GM21717 (cell line): Measurements from ENCODE around the gene GRIK3.

Source experiments
- ATAC-seq: cut with Tn5 transposase; IDR thresholded peaks from one replicate; pipeline ENCODE4 v1.9.1; 2021; ENCODE audit warnings: mild to moderate bottlenecking, moderate library complexity; ENCODE audit not compliant: unreplicated experiment

GRIK3 gene

DNA sequence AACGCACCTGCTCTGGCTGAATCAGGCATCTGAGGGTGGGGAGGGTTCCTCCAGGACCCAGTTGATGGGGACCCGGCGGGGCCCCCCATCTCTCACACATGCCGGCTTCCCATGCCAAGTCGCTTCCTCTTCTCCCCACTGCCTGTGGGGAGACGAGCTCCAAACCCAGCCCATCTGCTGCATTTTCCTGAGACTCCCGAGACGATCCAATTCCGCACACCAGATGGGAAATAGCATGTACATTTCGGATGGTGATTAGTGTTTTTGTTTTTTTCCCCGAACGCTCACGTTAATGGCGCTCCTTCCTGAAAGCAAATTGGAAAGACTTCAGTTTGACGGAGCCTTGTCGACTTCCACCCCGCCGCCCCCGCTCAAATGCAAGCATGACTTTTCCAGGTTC is 13.2 kb upstream of the GRIK3 start:
- no peak for ATAC-seq

- no peak for ATAC-seq
Measured at GRCh38 chr1:37043101-37043500, 8.8 kb upstream of the GRIK3 start.

- ATAC-seq, result no peak
Measured at GRCh38 chr1:37042506-37042905, 8.2 kb upstream of the GRIK3 start.

GRCh38 chr1:37041483-37041882 is 7.2 kb upstream of the GRIK3 start:
- ATAC-seq, result no peak

DNA sequence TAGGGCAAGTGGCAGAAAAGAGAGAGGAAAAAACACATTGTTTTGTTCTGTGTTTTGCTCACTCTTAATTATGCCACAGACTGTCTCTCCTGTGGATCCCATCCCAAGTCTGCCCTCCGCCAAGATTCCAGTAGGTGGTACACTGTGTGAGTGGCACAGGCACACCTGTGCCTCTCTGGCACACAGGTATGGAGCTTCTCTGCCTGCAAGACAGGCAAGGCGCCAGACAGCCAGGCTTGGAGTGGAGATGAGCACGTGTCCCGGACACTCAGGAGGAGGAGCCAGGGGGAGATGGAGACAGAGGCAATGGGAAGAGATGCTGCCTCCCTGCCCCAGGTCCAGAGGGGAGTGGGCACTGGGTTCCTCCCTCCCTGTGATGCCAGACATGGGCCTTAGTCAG is 6.5 kb upstream of the GRIK3 start:
- no peak for ATAC-seq

- ATAC-seq, result no peak
Measured at GRCh38 chr1:37040261-37040660, 5.9 kb upstream of the GRIK3 start.

- no peak for ATAC-seq
Measured at GRCh38 chr1:37038227-37039093, 4.1 kb upstream of the GRIK3 start.

DNA sequence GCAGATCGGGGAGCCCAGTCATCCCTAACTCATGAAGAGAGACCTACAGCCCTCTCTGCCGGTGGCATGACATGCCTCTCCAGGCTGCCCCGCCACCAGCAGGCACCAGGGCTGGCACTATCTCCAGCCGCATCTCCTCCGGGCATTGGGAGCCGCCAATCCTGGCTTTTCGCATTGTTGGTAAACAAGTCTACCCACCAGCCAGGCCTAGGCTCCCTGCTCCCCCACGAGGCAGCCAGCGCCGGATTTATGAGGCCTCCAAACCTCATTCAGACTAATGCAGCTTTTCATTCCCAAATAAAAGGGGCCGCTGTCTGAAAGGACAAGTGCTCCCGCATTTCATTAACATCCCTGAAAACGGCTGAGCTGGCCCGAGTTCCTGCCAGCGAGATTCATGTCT is 3.4 kb upstream of the GRIK3 start:
- no peak for ATAC-seq

DNA sequence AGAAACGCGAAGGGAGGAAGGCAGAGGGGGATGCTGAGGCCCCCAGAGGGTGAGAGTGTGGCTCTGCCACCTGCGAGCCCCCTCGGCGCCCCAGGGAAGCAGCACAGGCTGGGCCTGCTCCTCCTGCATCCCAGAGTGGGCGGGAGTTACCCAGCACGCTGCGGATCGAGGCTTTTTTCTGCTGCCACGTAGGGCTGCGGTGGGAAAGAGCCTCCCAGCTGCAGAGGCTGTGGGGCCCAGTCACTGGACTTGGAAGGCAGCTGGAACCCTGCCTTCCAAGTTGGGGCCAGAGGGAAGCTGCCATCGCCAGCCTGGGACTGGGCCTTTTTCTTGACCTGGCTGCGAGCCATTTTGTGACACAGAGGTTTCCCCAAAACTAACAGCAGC is 2.3 kb upstream of the GRIK3 start:
- no peak for ATAC-seq

DNA sequence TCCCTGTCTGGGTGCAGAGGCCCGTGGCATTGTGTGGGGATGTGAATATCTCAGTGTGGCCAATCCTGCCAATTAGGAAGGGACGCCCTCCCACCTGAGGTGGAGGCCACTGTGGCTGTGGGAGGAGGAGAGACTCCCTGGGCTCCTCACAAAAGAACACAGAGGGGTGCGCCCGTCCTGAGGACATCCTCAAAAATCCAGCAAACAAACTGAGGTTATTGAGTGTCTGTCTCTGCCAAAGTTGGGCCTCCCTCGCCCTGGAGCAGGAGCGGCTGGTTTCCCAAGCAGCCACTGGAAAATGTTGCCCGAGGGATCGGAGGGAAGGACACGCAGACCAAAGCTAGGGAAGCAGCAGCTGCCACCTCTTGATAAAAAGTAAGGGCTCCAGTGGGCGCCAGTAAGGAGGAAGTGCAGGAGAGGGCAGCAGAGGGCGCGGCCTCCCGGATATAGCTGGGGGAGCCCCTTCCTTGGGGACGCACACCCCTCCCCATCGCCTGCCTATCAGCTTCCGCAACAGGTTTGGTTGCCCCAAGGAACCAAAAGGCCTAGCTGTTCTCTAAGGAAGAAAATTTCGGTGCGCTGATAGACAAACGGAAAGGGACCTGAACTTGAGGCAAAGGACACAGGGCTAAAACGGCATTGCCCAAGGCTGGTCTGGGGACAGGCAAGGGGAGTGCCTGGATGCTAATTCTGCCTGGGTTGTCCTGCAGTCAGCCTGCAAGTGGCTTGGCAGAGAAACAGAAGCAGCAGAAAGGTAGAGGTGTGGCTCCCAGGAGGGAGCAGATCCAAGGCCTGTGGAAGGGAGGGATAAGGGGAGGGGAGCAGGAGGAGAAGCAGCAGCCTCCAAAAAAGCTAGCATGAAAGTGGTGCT is 1.7 kb upstream of the GRIK3 start:
- ATAC-seq, result no peak

DNA sequence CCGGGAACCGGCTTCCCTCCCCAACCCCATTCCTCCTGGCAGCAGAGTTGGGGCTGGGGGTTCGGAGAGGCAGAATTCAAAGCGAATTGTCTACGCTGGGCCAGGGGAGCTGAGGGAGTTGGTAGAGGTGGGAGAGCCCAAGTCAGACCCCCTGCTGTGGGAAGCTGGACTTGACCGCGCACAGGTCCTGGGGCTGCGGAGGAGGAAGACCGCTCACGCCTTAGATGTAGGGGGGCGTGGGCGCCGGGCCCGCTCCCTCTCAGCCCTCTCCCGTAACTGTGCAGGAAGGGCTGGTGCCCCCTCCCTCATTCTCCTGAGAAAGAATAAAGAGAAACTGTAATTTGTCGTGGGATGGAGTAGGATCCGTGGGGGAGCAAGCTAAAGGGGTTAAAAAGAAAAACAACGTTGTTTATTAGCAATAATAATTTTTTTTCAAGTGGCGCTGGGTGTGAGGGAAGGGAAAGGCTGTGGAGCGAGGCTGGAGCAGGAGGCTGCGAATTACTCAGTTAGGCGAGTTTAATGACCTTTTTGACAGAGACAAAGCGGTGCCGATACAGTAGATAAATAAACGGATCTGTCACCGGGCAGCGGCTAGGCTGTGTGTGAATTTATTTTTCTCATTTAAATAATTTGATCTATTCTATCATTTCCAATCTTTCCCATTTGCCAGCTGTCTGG is 838 bp upstream of the GRIK3 start:
- ATAC-seq, result no peak

- no peak for ATAC-seq
Measured at GRCh38 chr1:37033355-37034101, 787 bp downstream of the GRIK3 start.

- no peak for ATAC-seq
Measured at GRCh38 chr1:37032660-37033354, 1.5 kb downstream of the GRIK3 start.

- no peak for ATAC-seq
Measured at GRCh38 chr1:37031871-37032270, 2.4 kb downstream of the GRIK3 start.

GRCh38 chr1:37031429-37031828 is 2.9 kb downstream of the GRIK3 start:
- ATAC-seq, result no peak

DNA sequence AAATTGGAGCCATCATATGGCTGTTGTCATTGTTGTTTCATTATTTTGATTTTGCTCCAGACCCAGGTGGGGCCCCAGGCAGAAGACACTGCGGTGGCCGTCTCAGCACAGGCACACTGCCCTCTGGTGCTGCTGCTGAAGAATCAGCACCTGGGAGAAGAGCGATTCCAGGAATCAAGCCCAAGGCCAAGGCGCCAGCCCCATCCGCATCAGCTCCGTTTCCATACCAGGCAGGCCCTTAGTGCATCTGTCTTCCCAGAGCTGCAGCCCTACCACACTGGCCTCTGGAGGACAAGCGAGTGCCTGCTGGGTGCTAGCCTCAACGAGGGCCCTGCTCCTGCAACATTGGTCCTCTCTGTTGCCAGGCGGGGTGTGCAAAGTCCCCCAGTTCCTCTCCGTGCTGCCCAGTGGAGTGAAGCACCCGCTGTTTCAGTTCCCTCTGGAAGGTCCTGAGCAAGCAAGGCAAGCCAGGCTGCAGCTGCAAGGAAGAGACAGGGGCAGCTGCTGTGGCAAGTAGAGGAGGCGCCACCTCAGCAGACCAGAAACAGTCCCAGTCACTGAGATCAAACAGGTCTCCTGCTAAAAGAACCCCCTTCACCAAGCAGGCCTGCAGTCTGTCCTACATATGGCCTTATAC is 5.2 kb downstream of the GRIK3 start:
- no peak for ATAC-seq

- no peak for ATAC-seq
Measured at GRCh38 chr1:37021502-37021901, 12.8 kb downstream of the GRIK3 start.

DNA sequence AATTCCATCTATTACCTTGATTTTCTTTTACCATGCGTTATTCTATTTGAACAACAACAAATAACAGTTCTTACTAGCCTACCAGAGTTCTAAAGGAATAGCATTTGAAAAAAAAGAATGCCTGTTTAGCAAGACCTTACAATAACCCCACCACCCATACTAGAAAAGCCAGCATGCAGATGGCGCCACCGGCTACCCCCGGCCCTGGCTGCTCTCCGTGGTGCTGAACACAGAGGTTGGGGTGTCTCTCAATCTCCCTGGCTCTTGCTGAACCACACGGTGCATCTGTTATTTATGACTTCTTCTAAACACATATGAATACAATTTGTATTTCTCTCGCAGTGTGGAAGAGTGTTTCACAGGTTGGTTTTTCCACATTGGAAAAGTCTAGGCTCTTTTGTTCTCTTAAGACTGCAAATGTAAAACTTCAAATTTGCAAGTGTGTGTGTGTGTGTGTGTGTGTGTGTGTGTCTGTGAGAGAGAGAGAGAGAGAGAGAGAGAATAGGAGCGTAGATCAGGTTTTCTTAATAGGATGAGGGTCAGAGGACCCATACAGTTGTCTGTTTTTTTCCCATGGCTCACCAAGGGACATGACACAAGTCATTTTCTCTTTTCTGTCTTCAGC is 13.6 kb downstream of the GRIK3 start:
- no peak for ATAC-seq

GRCh38 chr1:37018510-37018909 is 15.8 kb downstream of the GRIK3 start:
- no peak for ATAC-seq
